HG02571 (cell line): Measurements from ENCODE around the gene RIC1.

Experiments
- ATAC-seq: cut with Tn5 transposase; IDR thresholded peaks from one replicate; pipeline ENCODE4 v1.9.1; 2021; ENCODE audit warnings: mild to moderate bottlenecking, moderate library complexity; ENCODE audit not compliant: unreplicated experiment

Gene RIC1

GRCh38 chr9:5820425-5820824 lies 191.5 kb downstream of the RIC1 start:
- ATAC-seq: no peak

- ATAC-seq: no peak
Observed at GRCh38 chr9:5825223-5825622, 196.3 kb downstream of the RIC1 start.
